Adipocyte (in vitro differentiated cells): ENCODE results near the gene CCT6A.
"Not testable (repeated sequence)": the region's sequence is repeated elsewhere in the genome, so short reads cannot be mapped to it uniquely, and the experiment has no call there.

Source experiments
- DNase-seq: peaks from one replicate; pipeline ENCODE4 v3.0.0-alpha.2; 2015; ENCODE audit warnings: low read depth
- H3K27me3 ChIP-seq: replicated peaks from 2 replicates; pipeline ENCODE4 v1.7.0; 2013; ENCODE audit warnings: mild to moderate bottlenecking, low read length, moderate library complexity; ENCODE audit not compliant: control insufficient read depth, insufficient read depth
- H3K36me3 ChIP-seq: 2 replicates; pipeline ENCODE4 v1.7.0; 2013; ENCODE audit warnings: low read length, mild to moderate bottlenecking, moderate library complexity; ENCODE audit not compliant: control insufficient read depth, insufficient read depth, severe bottlenecking
- H3K4me1 ChIP-seq: 2 replicates; pipeline ENCODE4 v1.7.0; 2013; ENCODE audit warnings: mild to moderate bottlenecking, low read length, moderate library complexity; ENCODE audit not compliant: control insufficient read depth, insufficient read depth
- H3K4me3 ChIP-seq: 2 replicates; pipeline ENCODE4 v1.7.0; 2013; ENCODE audit warnings: mild to moderate bottlenecking, low read length, moderate library complexity
- H3K9ac ChIP-seq: 2 replicates; pipeline ENCODE4 v1.7.0; 2013; ENCODE audit warnings: mild to moderate bottlenecking, low read length, moderate library complexity
- H3K9me3 ChIP-seq: 2 replicates; pipeline ENCODE4 v1.7.0; 2013; ENCODE audit warnings: mild to moderate bottlenecking, low read length, moderate library complexity; ENCODE audit not compliant: control insufficient read depth

The CCT6A gene

DNA sequence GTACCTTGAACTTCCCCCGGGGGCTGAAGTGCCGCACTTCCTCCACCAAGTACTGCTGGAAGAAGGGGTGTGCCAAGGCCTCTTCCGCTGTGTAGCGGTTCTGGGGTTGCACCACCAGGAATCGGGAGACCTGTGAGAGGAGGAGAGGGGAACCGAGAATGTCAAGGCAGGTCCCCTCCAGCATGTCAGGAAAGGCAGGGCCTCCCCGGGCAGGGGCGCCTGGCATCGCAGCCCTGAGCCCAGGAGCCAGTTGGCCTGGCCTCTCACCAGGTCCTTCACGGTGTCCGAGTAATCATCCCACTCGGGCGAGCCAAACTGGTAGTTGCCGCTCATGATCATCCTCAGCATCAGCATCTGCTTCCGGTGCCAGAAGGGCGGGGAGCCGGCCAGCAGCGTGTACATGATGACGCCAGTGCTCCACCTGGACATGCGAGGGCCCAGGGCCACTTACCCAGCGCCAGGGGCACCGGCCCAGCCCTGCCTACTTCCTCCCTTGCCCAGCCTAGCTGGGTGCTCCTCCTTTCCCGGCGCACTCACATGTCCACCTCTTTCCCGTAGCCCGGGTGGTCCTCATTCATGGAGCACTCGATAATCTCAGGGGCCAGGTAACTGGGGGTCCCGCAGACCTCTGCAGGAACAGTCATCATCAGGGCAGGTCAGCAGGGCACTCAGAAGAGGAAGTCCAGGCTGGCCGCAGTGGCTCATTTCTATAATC lies 30.2 kb downstream of the CCT6A start:
- Histone ChIP-seq H3K4me3 (no peak overlapping the region), H3K27me3 (no peaks in the 10 kb centered on the region), H3K9me3 (no peaks in the 10 kb centered on the region), H3K9ac (no peak overlapping the region), H3K36me3 (peaks cover 56% of the 10 kb centered on the region), H3K4me1 (peaks cover 24% of the 10 kb centered on the region)
- no peak for DNase-seq

DNA sequence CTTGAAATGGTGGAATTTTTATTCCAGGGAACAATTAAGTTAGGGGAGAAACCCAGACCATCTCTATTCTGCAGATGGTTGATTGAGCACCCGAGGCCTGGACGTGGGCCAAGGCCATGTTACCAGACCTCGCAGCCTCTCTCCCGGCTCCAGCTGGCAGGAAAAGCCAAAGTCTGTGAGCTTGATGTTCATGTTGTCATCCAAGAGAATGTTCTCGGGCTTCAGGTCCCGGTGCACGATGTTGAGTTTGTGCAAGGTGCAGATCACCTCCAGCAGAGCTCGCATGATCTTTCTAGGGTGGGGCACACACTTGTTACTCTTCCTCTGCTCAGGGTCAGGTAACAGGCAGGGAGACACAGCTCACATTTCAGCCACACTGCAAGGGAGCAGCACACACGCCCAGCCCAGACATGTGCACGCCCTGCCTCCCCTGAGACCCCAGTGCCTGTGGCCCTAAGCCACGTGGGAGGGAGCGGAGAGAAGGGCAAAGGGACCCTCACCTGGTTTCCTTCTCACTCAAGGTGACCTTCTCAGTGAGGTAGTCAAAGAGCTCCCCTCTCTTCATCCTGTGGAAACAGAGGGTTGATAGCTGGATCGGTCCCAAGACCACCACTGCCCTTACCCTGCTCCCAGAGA lies 31.7 kb downstream of the CCT6A start:
- peaks cover 62% of the 10 kb centered on the region for H3K36me3 ChIP-seq
- DNase-seq = no peak
- H3K4me3 ChIP-seq = no peak overlapping the region
- H3K9ac ChIP-seq = no peak overlapping the region
- H3K9me3 ChIP-seq = no peaks in the 10 kb centered on the region
- peaks cover 24% of the 10 kb centered on the region for H3K4me1 ChIP-seq
- H3K27me3 ChIP-seq = no peaks in the 10 kb centered on the region

- no peak for DNase-seq
- Histone ChIP-seq H3K4me3 (no peak overlapping the region), H3K27me3 (no peaks in the 10 kb centered on the region), H3K9ac (no peak overlapping the region), H3K4me1 (peaks cover 15% of the 10 kb centered on the region), H3K36me3 (peaks cover 54% of the 10 kb centered on the region), H3K9me3 (no peaks in the 10 kb centered on the region)
These were observed 35.2 kb downstream of the CCT6A start for GRCh38 chr7:56086761-56087160.

DNA sequence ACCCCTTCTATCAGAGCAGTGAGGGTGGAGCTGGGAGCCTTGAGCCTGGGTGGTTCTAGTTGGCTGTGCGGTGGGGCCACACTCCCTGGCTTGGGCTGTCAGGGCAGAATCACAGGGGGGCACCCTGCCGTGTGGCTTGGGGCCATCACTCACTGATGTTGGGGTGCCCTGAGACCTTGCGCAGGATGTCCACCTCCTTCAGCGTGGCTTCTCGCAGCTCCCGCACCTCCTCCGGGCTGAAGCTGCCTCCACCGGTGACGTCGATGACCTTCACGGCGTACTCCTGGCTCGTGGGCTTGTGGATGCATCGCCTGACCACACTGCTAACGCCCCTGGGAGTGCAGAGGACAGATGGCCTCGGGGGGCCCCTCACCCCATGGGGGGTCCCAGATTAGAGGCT lies 35.9 kb downstream of the CCT6A start:
- Histone ChIP-seq H3K27me3 (no peaks in the 10 kb centered on the region), H3K4me1 (peaks cover 22% of the 10 kb centered on the region), H3K36me3 (peaks cover 47% of the 10 kb centered on the region), H3K9me3 (no peaks in the 10 kb centered on the region), H3K4me3 (no peak overlapping the region), H3K9ac (no peak overlapping the region)
- DNase-seq = no peak

DNA sequence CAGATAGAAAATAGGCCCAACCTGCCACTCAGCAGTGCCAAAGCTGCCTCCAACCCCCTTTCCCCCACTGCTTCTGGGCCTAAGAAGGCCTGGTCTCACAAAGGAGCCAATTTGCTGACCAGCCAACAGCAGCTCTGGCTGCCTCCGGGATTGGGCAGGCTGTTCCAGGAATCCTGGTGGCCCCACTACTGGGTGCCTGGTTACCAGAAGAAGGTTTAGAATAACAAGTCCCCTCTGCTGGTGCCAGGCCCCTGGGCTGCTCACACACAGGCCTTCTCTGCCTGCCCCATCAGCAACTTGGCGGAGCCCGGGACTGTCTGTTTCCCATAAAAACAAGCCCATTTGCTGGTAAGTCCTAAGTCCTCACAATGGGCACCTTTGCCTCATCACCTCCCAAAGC lies 40.0 kb downstream of the CCT6A start:
- Histone ChIP-seq H3K27me3 (no peaks in the 10 kb centered on the region), H3K9ac (peak overlapping the region; percentile 89), H3K36me3 (peaks cover 23% of the 10 kb centered on the region), H3K4me1 (peaks cover 24% of the 10 kb centered on the region), H3K9me3 (no peaks in the 10 kb centered on the region), H3K4me3 (peak overlapping the region; percentile 79)
- DNase-seq = peak; percentile 60

- peak overlapping the region; percentile 79 for H3K4me3 ChIP-seq
- H3K4me1 ChIP-seq = peaks cover 25% of the 10 kb centered on the region
- H3K36me3 ChIP-seq = peaks cover 17% of the 10 kb centered on the region
- not testable (repeated sequence) for DNase-seq, H3K27me3 ChIP-seq, H3K9me3 ChIP-seq
- peak overlapping the region; percentile 89 for H3K9ac ChIP-seq
These were observed 40.8 kb downstream of the CCT6A start for GRCh38 chr7:56092388-56092787.

DNA sequence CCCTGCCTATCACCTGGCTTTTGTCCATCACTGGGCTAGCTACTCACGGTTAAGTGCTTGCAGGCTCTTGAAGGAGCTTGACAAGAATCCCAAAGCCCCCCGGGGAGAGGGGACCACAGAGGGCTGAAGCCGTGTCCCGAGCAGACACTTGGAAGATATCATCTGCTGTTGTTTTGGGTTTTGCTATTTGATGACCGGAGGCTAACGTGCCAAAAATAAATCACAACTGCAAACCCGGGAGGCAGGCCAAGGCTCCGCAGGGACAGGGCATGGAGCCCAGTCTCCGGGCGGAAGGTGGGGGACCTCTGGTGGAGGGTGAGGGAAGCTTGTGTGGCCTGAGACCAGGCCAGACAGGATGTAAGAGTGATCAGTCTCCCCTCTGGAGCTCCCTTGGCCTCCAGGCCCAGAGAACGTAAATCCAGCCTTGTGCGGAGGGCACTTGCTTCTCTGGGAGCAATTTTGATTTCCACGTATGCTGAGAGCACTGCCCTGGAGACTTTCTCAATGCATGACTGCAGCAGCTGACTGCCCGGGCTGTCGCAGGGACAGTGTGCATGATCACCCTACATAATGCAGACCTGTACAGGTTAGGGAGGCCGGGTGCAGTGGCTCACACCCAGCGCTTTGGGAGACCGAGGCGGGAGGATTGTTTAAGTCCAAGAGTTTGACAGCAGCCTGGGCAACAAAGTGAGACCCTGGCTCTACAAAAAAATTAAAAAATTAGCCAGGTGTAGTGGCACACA lies 41.4 kb downstream of the CCT6A start, which contains the start of gene PHKG1:
PHKG1 (minus strand) TSS at position 164 of the 743 bp plus-strand sequence. CDS start 4,011 bp downstream, outside the sequence.
- Histone ChIP-seq H3K4me1 (peaks cover 31% of the 10 kb centered on the region), H3K27me3 (no peaks in the 10 kb centered on the region), H3K9ac (peak within 1 kb of the TSS; percentile 89), H3K9me3 (no peaks in the 10 kb centered on the region), H3K36me3 (peaks cover 11% of the 10 kb centered on the region), H3K4me3 (peak within 1 kb of the TSS; percentile 79)
- peak; percentile 92 for DNase-seq

- H3K9ac ChIP-seq = no peak overlapping the region
- H3K27me3 ChIP-seq = no peaks in the 10 kb centered on the region
- peaks cover 17% of the 10 kb centered on the region for H3K4me1 ChIP-seq
- no peak overlapping the region for H3K4me3 ChIP-seq
- peak; percentile 96 for DNase-seq
- no peaks in the 10 kb centered on the region for H3K9me3 ChIP-seq
- H3K36me3 ChIP-seq = peaks cover 35% of the 10 kb centered on the region
These were observed 46.1 kb downstream of the CCT6A start for GRCh38 chr7:56097700-56098099.

DNA sequence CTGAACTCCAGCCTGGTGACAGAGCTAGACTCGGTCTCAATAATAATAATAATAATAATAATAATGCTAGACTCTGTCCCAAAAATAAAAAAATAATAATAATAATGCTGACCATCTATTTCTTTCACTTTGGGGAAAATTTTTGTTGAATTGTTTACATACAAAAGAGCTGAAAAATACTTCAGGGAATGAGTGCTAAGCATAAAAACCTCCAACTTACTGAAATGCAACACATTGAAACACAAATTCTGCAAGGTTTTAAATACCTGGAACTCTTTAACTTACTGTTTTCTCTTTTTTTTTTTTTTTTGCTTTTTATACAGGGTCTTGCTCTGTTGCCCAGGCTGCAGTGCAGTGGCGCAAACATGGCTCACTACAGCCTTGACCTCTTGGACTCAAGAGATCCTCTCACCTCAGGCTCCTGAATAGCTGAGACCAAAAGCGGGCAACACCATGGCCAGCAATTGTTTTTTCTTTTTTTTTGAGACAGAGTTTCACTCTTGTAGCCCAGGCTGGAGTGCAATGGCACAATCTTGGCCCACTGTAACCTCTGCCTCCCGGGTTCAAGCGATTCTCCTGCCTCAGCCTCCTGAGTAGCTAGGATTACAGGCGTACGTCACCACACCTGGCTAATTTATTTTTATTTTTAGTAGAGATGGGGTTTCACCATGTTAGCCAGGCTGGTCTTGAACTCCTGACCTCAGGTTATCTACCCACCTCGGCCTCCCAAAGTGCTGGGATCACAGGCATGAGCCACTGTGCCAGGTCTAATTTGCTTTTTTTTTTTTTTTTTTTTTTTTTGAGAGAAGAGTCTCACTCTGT lies 46.8 kb downstream of the CCT6A start:
- H3K36me3 ChIP-seq = peaks cover 42% of the 10 kb centered on the region
- peak; percentile 5 for DNase-seq
- H3K4me3 ChIP-seq, H3K9me3 ChIP-seq, H3K27me3 ChIP-seq, H3K9ac ChIP-seq: not testable (repeated sequence)
- H3K4me1 ChIP-seq = peaks cover 12% of the 10 kb centered on the region

GRCh38 chr7:56099653-56100052 lies 48.1 kb downstream of the CCT6A start:
- Histone ChIP-seq H3K4me3 (no peak overlapping the region), H3K4me1 (peaks cover 14% of the 10 kb centered on the region), H3K9ac (no peak overlapping the region), H3K27me3 (no peaks in the 10 kb centered on the region), H3K9me3 (no peaks in the 10 kb centered on the region), H3K36me3 (peaks cover 51% of the 10 kb centered on the region)
- no peak for DNase-seq
